HEK293 (cell line): ENCODE measurements around the gene ACTG1.

ENCODE experiments used
- ZFP69B ChIP-seq: fragments of 450-650 bp; formaldehyde crosslinking; IDR thresholded peaks from 2 replicates; pipeline ENCODE4 v1.5.1; 2016; ENCODE audit warnings: missing biosample characterization, missing genetic modification characterization
- TF ChIP-seq, protein P1 (sequence below): fragments of 450-650 bp; formaldehyde crosslinking; IDR thresholded peaks from 2 replicates; pipeline ENCODE4 v1.5.1; 2016; ENCODE audit warnings: missing biosample characterization, missing genetic modification characterization
- TF ChIP-seq, protein P2 (sequence below): fragments of 450-650 bp; formaldehyde crosslinking; IDR thresholded peaks from 2 replicates; pipeline ENCODE4 v1.5.1; 2016; ENCODE audit warnings: missing biosample characterization, missing genetic modification characterization

DNA sequence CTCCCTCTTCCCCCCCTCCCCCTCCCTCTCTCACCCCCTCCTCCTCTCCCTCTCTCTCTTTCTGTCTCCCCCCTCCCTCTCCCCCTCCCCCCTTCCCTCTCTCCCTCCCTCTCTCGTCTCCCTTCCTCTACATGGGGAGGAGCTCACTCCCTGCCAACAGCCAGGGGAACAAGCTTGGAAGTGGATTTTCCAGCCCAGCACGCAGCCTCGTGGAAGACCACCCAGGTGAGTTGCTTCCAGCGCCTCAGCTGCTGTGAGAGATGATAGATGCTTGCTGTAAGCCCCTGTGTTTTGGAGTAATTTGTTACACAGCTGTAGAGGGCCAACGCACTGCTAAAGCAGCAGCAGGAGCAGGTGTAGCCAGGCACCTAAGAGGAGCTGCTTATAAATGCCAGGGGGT is 20.8 kb downstream of the ACTG1 start:
- TF ChIP-seq, protein P1, sequence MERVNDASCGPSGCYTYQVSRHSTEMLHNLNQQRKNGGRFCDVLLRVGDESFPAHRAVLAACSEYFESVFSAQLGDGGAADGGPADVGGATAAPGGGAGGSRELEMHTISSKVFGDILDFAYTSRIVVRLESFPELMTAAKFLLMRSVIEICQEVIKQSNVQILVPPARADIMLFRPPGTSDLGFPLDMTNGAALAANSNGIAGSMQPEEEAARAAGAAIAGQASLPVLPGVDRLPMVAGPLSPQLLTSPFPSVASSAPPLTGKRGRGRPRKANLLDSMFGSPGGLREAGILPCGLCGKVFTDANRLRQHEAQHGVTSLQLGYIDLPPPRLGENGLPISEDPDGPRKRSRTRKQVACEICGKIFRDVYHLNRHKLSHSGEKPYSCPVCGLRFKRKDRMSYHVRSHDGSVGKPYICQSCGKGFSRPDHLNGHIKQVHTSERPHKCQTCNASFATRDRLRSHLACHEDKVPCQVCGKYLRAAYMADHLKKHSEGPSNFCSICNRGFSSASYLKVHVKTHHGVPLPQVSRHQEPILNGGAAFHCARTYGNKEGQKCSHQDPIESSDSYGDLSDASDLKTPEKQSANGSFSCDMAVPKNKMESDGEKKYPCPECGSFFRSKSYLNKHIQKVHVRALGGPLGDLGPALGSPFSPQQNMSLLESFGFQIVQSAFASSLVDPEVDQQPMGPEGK, result no peak
- TF ChIP-seq, protein P2, sequence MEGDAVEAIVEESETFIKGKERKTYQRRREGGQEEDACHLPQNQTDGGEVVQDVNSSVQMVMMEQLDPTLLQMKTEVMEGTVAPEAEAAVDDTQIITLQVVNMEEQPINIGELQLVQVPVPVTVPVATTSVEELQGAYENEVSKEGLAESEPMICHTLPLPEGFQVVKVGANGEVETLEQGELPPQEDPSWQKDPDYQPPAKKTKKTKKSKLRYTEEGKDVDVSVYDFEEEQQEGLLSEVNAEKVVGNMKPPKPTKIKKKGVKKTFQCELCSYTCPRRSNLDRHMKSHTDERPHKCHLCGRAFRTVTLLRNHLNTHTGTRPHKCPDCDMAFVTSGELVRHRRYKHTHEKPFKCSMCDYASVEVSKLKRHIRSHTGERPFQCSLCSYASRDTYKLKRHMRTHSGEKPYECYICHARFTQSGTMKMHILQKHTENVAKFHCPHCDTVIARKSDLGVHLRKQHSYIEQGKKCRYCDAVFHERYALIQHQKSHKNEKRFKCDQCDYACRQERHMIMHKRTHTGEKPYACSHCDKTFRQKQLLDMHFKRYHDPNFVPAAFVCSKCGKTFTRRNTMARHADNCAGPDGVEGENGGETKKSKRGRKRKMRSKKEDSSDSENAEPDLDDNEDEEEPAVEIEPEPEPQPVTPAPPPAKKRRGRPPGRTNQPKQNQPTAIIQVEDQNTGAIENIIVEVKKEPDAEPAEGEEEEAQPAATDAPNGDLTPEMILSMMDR (tag by site-specific recombination), result no peak
- TF ChIP-seq ZFP69B (tag by site-specific recombination), result no peak
